Kidney epithelial cell (primary cell): ENCODE data around the gene ARAP1. TPM values are rescaled to one million over a fixed set of nuclear protein-coding genes. Genes with fewer than 3 reads are reported as not detected.

Experiments
- DNase-seq: peaks from one replicate; pipeline ENCODE4 v3.0.0-alpha.2; 2010; ENCODE audit warnings: low read depth
- H3K27me3 ChIP-seq: 2 replicates; pipeline ENCODE4 v1.6.0; 2011; ENCODE audit warnings: low read length; ENCODE audit not compliant: control insufficient read depth, insufficient read depth
- H3K36me3 ChIP-seq: 2 replicates; pipeline ENCODE4 v1.5.1; 2011; ENCODE audit warnings: low read length; ENCODE audit not compliant: control insufficient read depth, insufficient read depth
- H3K4me3 ChIP-seq: 2 replicates; pipeline ENCODE4 v1.5.1; 2011; ENCODE audit warnings: low read depth, mild to moderate bottlenecking, control low read depth, low read length
- total RNA-seq: library from RNA; depleted of rRNA; stranded (reverse); fragments of >200 nt; gene quantifications from 2 replicates; pipeline ENCODE4 v1.2.3, GENCODE V29; 2015
- TF ChIP-seq, protein P1 (sequence below): IDR thresholded peaks from 2 replicates; pipeline ENCODE4 v1.5.1; 2011; ENCODE audit warnings: mild to moderate bottlenecking, moderate library complexity, low read length, control low read depth, inconsistent platforms; ENCODE audit not compliant: insufficient read depth, poor library complexity, severe bottlenecking

ARAP1 gene
- total RNA-seq, 1 donor from 2014 or later: 97.1 TPM

DNA sequence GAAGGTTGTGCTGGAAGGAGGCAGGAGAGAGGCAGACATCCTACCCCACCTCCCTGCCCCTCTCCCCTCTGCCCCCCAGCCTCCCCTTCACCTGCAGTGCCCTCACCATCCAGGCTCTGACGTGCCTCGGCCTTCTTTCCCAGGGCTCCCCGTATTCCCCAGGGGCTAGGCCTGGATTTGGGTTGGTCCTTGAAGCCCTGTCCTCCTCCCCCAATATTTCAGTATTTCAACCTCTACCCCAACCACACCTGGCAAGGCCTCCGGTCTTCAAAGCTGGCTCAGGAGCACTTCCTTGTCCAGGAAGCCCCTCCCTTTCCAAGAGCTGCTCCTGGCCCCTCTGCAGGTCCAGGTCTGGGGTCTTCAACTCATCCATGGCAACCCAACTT, 69.4 kb downstream of the ARAP1 start:
- Histone ChIP-seq H3K27me3 (peaks cover 36% of the 10 kb centered on the region), H3K36me3 (no peaks in the 10 kb centered on the region), H3K4me3 (no peak overlapping the region)
- TF ChIP-seq, protein P1, sequence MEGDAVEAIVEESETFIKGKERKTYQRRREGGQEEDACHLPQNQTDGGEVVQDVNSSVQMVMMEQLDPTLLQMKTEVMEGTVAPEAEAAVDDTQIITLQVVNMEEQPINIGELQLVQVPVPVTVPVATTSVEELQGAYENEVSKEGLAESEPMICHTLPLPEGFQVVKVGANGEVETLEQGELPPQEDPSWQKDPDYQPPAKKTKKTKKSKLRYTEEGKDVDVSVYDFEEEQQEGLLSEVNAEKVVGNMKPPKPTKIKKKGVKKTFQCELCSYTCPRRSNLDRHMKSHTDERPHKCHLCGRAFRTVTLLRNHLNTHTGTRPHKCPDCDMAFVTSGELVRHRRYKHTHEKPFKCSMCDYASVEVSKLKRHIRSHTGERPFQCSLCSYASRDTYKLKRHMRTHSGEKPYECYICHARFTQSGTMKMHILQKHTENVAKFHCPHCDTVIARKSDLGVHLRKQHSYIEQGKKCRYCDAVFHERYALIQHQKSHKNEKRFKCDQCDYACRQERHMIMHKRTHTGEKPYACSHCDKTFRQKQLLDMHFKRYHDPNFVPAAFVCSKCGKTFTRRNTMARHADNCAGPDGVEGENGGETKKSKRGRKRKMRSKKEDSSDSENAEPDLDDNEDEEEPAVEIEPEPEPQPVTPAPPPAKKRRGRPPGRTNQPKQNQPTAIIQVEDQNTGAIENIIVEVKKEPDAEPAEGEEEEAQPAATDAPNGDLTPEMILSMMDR: no peak
- DNase-seq: no peak

DNA sequence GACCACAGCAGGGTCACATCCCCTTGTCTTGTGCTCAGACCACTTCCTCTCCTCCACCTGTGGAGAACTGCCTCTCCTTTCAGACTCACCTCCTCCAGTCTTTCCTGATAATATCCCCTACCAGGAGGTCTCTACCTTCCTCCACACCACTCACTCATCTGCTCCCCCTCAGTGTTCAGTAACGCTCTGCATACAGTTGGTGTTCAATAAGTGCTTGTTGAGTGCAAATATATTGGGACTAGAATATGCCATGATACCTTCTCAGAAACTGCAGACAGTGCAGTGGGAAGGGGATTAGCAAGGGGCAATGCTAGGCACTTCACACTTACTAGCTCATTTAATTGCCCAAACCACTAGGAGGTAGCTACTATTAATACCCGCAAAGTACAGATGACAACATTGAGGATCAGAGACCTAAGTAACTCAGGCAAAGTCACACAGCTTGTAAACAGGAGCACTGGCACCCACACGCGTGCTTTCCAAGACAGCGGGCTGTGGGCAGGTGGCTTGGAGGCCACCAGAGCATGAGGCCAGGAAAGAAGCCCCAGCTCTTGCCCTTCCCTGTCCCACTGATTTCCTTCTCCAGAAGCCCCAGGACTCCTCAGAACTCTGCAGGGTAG, 69.9 kb downstream of the ARAP1 start:
- no peak for DNase-seq
- H3K4me3 ChIP-seq: no peak overlapping the region
- H3K27me3 ChIP-seq: peaks cover 41% of the 10 kb centered on the region
- TF ChIP-seq, protein P1: no peak
- H3K36me3 ChIP-seq: no peaks in the 10 kb centered on the region

GRCh38 chr11:72681226-72682153, 70.7 kb downstream of the ARAP1 start:
- TF ChIP-seq, protein P1: no peak
- no peak for DNase-seq
- H3K4me3 ChIP-seq: no peak overlapping the region

DNA sequence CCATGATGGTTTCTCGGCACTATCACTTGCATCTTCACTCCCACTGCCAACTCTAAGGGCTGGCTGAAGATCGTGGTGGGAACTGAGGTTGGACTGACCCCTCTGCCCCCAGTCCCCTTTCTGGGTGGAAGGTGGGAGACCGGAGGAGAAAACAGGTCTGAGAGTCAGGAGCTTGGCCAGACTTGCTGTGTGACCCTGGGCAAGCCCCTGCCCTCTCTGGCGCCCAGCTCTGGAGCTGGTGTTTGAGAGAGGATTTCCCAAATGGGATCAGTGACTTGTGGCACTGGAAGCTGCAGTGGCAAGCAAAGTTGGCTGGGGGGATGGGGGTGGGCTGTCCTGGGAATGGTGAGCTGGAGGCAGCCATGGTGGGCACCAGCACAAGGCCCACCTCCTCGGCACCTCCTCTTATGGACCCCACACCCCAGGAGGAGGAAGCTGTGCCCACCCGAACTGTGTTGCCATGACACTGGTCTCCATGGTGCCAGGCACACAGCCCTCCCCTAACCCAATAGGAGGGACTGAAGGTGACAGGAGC, 71.5 kb downstream of the ARAP1 start:
- TF ChIP-seq, protein P1: no peak
- Histone ChIP-seq H3K4me3 (no peak overlapping the region), H3K27me3 (peaks cover 58% of the 10 kb centered on the region), H3K36me3 (no peaks in the 10 kb centered on the region)
- no peak for DNase-seq

More at GRCh38 chr11:72681226-72682153, 70.7 kb downstream of the ARAP1 start:
- H3K36me3 ChIP-seq: no peaks in the 10 kb centered on the region
- peaks cover 50% of the 10 kb centered on the region for H3K27me3 ChIP-seq

- Histone ChIP-seq H3K36me3 (no peaks in the 10 kb centered on the region), H3K4me3 (no peak overlapping the region), H3K27me3 (peaks cover 66% of the 10 kb centered on the region)
- DNase-seq: no peak
- TF ChIP-seq, protein P1: no peak
Observed at GRCh38 chr11:72679869-72680268, 72.3 kb downstream of the ARAP1 start.
